GM11168 (cell line): ENCODE measurements around the gene C2CD4C.
"Not testable (repeated sequence)": the region's sequence is repeated elsewhere in the genome, so short reads cannot be mapped to it uniquely, and the experiment has no call there.

Source experiments
- in situ Hi-C: fragments of 300-500 bp; cut with MboI; formaldehyde crosslinking; loops from one replicate; pipeline ENCODE4 v1.12.0; 2022; ENCODE audit warnings: low sequenced_read_pairs; ENCODE audit not compliant: unreplicated experiment

The C2CD4C gene

DNA sequence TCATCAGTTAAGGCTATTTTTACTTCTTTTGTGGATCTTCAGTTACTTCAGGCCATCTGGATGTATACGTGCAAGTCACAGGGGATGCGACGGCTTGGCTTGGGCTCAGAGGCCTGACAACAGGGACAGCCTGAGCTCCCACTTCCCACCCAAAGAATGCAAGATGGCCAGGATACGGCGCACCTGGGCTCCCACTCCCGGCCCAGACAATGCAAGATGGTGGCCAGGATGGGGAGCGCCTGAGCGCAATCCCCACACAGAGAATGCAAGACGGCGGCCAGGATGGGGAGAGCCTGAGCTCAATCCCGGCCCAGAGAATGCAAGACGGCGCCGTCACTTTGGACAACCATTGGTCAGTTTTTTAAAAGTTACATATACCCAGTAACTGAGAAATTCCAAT lies 39.1 kb downstream of the C2CD4C start:
- in situ Hi-C loops, result no loop called here

DNA sequence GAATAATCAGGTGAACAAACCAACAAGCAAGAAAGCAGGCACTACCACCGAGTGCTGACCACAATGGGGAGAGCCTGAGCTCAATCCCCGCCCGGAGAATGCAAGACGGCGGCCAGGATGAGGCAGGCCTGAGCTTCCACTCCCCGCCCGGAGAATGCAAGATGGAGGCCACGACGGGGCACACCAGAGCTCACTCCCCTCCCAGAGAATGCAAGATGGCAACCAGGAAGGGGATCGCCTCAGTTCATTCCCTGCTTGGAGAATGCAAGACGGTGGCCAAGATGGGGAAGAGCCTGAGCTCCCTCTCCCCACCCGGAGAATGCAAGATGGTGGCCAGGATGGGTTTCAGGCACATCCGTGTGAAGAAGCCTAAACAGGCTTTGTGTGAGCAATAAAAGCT lies 39.7 kb downstream of the C2CD4C start:
- in situ Hi-C loops, result no loop called here

DNA sequence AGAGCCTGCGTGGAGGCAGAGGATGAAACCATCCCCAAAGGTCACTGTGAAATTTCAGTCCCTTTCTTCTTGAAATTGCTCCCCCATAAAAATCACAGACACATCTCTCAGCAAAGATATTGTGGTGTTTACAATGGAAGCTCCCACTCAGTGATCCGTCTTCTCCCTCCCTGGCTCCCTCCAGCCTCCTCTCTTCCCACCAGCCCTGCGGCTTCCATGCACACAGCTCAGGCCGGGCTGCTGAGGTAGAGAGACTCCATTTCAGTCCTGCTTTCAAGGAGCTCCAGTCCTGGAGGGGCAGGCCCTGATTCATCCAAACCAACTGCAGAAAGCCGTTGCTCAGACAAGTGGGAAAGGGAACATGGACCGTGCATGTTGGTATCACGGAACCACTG lies 40.3 kb downstream of the C2CD4C start:
- in situ Hi-C loops, result no loop called here

DNA sequence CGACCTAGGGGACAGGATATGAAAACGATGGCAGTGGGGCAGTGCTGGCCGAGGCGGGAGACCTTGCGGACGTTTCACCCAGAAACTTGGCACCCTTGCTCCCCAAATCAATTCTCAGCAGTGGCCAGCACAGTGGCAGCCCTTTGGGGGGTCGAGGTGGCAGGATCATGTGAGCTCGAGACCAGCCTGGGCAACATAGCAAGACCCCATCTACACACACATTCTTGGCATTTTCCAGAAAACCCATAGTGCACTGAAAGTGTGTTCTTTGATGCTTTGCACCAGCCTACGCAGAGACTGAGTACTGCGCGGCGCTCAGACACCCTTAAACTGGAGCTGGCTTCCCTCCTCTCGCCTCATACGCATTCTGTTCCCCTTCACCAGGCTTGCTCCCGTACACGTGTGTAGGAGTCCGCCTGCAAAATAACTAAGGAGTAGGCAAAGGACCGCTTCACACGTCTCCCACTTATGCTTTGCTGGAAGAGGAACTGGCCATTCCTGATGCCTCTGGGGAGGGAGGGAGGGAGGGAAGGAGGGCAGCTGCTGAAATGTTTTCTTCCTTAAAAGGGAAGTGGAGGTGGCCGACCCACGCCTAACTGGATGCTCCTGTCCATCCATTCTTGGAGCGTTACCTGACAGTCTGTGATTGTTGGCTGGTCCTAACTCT lies 40.9 kb downstream of the C2CD4C start:
- in situ Hi-C loops, result no loop called here

DNA sequence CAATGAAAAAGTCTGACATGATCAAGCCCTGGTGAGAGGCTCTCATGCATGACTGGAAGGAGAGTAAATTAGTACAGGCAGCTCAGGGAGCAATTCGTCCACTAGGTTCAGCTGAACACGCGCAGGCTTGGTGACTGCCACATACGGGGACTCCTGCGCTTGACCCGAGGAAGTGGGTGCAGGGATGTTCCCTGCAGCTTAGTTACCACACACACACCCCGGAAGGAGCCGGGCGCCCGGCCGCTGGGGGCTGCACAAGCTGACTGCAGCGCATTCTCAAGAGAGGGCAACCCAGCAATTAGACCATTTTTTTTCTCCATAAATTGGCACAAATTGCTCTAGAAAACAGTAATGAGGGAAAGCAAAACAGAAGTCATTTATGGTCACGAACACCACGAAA lies 41.4 kb downstream of the C2CD4C start:
- in situ Hi-C loops, result no loop called here

GRCh38 chr19:366951-367350 lies 42.0 kb downstream of the C2CD4C start:
- in situ Hi-C loops, result no loop called here

DNA sequence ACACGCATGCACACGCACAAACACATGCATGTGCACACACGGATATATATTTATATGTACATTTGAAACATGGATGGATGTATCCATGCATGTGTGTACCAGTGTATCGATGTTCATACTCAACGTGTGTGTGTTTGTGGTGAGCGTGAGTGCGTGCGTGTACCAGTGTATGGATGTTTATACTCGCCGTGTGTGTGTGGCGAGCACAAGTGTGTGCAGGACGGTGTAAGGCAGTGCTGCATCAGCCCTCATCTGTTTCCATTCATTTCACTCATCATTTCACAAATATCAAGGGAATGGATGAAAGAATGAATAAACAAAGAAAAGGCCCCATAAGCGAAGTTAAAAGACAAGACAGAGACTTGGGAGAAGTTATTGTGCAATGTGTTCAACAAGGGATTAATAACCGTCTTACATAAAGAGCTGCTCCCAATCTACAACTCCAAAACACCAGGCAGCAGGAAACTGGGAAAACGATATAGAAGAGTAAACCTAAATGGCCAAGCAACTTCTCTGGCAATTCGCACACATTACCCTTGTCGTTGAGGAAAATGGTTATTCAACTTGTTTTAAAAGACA lies 42.7 kb downstream of the C2CD4C start:
- in situ Hi-C loops, result no loop called here

DNA sequence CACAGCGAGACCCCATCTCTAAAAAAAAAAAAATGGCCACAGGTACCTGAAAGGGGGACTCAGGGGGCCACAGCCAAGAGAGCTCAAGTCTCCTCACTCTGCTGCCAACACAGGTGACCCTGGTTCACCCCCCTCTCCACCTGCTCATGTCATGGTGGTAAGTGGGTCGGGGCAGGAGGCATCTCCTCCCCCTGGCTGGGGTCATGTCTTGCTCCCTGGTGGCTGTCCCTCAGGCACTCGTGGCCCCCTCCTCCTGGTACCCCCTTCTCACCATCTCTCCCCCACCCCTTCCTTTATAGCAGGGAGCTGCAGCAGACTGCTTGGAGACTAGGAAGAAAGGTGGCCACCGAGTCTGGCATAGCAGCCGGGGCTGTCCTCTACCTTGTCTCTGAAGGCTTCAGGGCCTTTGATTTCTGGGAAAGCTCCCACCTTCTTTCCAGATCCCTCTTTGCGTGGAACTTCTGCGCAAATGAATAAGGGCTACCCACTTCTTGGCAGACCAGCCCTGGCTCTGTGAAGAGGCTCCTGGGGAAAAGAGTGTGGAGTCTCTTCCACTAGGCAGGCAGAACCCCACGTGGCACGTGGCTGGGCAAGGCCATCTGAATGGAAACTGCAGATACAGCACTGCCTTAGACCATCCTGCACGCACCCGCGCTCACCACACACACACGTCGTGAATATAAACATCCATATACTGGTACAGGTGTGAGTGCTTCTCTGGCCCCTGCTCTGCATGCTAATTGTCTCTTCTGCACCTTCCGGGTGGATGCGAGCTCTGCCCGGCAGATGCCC lies 44.3 kb downstream of the C2CD4C start:
- in situ Hi-C loops, result no loop called here

- in situ Hi-C loops, result no loop called here
Measured at GRCh38 chr19:362683-363082, 46.3 kb downstream of the C2CD4C start.

DNA sequence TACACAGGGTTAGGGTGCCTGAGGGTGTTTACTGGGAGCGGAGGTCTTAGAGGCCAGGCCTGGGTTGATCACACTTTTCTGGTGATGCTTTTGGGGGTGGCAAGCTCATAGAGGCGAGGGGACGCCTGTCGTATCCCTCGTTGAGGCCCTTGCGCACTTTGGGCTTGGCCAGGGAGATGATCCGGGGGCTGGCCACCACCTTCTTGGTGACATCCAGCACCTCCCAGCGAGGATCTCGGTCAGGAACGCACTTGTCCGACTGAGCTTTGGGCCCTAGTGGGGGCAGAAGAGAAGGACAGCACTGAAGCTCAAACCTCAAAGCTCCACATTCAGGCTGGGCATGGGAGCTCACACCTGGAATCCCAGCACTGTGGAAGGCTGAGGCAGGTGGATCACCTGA lies 46.8 kb downstream of the C2CD4C start:
- in situ Hi-C loops, result no loop called here

GRCh38 chr19:359653-359925 lies 49.4 kb downstream of the C2CD4C start:
- in situ Hi-C loops, result no loop called here

DNA sequence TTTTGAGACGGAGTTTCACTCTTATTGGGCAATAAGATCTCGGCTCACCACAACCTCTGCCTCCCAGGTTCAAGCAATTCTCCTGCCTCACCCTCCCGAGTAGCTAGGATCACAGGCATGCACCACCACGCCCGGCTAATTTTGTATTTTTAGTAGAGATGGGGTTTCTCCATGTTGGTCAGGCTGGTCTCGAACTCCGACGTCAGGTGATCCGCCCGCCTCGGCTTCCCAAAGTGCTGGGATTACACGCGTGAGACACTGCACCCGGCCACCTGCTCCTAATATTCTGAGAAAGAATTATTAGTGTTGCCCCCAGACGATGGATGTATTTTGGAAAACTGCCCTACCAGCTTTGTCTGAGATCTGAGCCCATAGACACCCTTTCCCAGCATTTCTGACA lies 53.4 kb downstream of the C2CD4C start:
- in situ Hi-C loops, result not testable (repeated sequence)
